Esophagus squamous epithelium (tissue), 5 donors: Measurements from ENCODE around the gene TTF2. TPM values are rescaled to one million over a fixed set of nuclear protein-coding genes. Genes with fewer than 3 reads are reported as not detected.

ENCODE experiments used
- DNase-seq: peaks from one replicate; lab custom pipeline; 2025; lab: John Stamatoyannopoulos, UW
- H3K27ac ChIP-seq, 4 donors: fragments of 200-600 bp; sonication (generic); one replicate each; pipeline ENCODE4 v1.5.1; 2016 to 2019; ENCODE audit warnings: mild to moderate bottlenecking in 1 of 4
- H3K27me3 ChIP-seq, 4 donors: fragments of 200-600 bp; sonication (generic); 1 replicate in 3 of 4; 2 replicates in 1 of 4; pipeline versions ENCODE4 v1.5.1 to v1.6.0; 2017 to 2021; ENCODE audit warnings: antibody characterized with exemption in 1 of 4
- H3K36me3 ChIP-seq, 3 donors: fragments of 200-600 bp; sonication (generic); one replicate each; pipeline ENCODE4 v1.5.1; 2016 to 2019
- H3K4me1 ChIP-seq, 3 donors: fragments of 200-600 bp; sonication (generic); one replicate each; pipeline ENCODE4 v1.5.1; 2017 to 2019
- H3K4me3 ChIP-seq, 4 donors: fragments of 200-600 bp; sonication (generic); 1 replicate in 3 of 4; 2 replicates in 1 of 4; pipeline ENCODE4 v1.5.1; 2016 to 2019; ENCODE audit warnings: mild to moderate bottlenecking in 2 of 4, moderate library complexity in 1 of 4
- H3K9me3 ChIP-seq, 3 donors: fragments of 200-600 bp; sonication (generic); one replicate each; pipeline ENCODE4 v1.5.1; 2016 to 2019
- CTCF ChIP-seq, 6 experiments: fragments of 450-650 bp in 4 of 6; fragments of 200-600 bp in 2 of 6; sonication (generic) in 2 of 6; IDR thresholded peaks; one replicate each; pipeline ENCODE4 v1.5.1; 2016 to 2019; ENCODE audit warnings: antibody characterized with exemption in 6 of 6, mild to moderate bottlenecking in 4 of 6, moderate library complexity in 4 of 6
- POLR2A ChIP-seq, 4 donors: fragments of 450-650 bp; IDR thresholded peaks; one replicate each; pipeline ENCODE4 v1.6.1; 2017; ENCODE audit warnings: antibody characterized with exemption in 4 of 4, mild to moderate bottlenecking in 4 of 4, moderate library complexity in 3 of 4
- WGBS, 2 donors: methylation state at CpG; one replicate each; pipeline ENCODE4 v1.1.5; 2018; 5-methylcytosine and 5-hydroxymethylcytosine counted together
- intact Hi-C: fragments of 100-400 bp; cut with DNase I; formaldehyde crosslinking; loops from one replicate; pipeline ENCODE4 v1.15.0; 2022
- total RNA-seq, 4 donors: library from RNA; depleted of rRNA; stranded (reverse); fragments of >200 nt; gene quantifications; one replicate each; pipeline ENCODE4 v1.1.0, GENCODE V29; 2016
- donor health status: DM: yes; HTN: yes; CAD: no.

TTF2 gene
- total RNA-seq, 4 donors from 2014 or later = 7.2 to 24.2 (median 19.2) TPM

- no peaks in the 10 kb centered on the region for H3K9me3 ChIP-seq
- peaks cover 0 to 26% (median 6%) of the 10 kb centered on the region in 3 donors for H3K4me1 ChIP-seq
- intact Hi-C loops = loop anchor here (10.0 kb wide), 1 partner anchor 197 kb away; no protein-coding TSS in a partner anchor
- TF ChIP-seq POLR2A (IDR thresholded peaks at IDR 0.05) (no peak), CTCF (IDR thresholded peaks at IDR 0.05) (no peak)
- no peak for DNase-seq
- H3K4me3 ChIP-seq = peak overlapping the region in 2 of 4 donors; percentile 0 to 17
- no peaks in the 10 kb centered on the region for H3K36me3 ChIP-seq
- H3K27me3 ChIP-seq = no peaks in the 10 kb centered on the region
- peak overlapping the region; percentile 54 to 80 (median 76) for H3K27ac ChIP-seq
- WGBS, 2 donors = 19 to 33% methylated on average over 8 of the region's 8 CpGs
Observed at GRCh38 chr1:117051224-117052064, 8.7 kb upstream of the TTF2 start.

- DNase-seq = no peak
Observed at GRCh38 chr1:117054068-117054467, 6.1 kb upstream of the TTF2 start.

GRCh38 chr1:117058810-117059209, 1.3 kb upstream of the TTF2 start:
- TF ChIP-seq CTCF (IDR thresholded peaks at IDR 0.05) (no peak), POLR2A (IDR thresholded peaks at IDR 0.05) (no peak)
- DNase-seq = no peak
- H3K27ac ChIP-seq = peak overlapping the region in 3 of 4 donors; percentile 91 to 96 (median 94)
- intact Hi-C loops = loop anchor here (5.0 to 10.0 kb wide), 2 partner anchors 204 to 322 kb away; no protein-coding TSS in a partner anchor
- no peaks in the 10 kb centered on the region for H3K9me3 ChIP-seq
- H3K36me3 ChIP-seq = peaks cover 0 to 14% (median 0%) of the 10 kb centered on the region in 3 donors
- no peaks in the 10 kb centered on the region for H3K27me3 ChIP-seq
- peak overlapping the region; percentile 84 to 89 (median 85) for H3K4me3 ChIP-seq
- H3K4me1 ChIP-seq = peaks cover 0 to 32% (median 7%) of the 10 kb centered on the region in 3 donors
- 20 to 23% methylated on average over 4 of the region's 4 CpGs for WGBS, 2 donors

More at GRCh38 chr1:117054068-117054467, 6.1 kb upstream of the TTF2 start:
- Histone ChIP-seq H3K9me3 (no peaks in the 10 kb centered on the region), H3K27ac (no peak overlapping the region), H3K27me3 (no peaks in the 10 kb centered on the region), H3K4me1 (peaks cover 0 to 35% (median 6%) of the 10 kb centered on the region in 3 donors), H3K4me3 (no peak overlapping the region), H3K36me3 (no peaks in the 10 kb centered on the region)
- TF ChIP-seq CTCF (IDR thresholded peaks at IDR 0.05) (no peak), POLR2A (IDR thresholded peaks at IDR 0.05) (no peak)
- intact Hi-C loops = loop anchor here (10.0 kb wide), 1 partner anchor 199 kb away; no protein-coding TSS in a partner anchor

GRCh38 chr1:117059334-117059677, 820 bp upstream of the TTF2 start:
- H3K4me1 ChIP-seq = peaks cover 0 to 32% (median 7%) of the 10 kb centered on the region in 3 donors
- intact Hi-C loops = loop anchor here (5.0 to 10.0 kb wide), 2 partner anchors 205 to 322 kb away; no protein-coding TSS in a partner anchor
- WGBS, 2 donors = 0 to 4% methylated on average over 9 to 11 of the region's 18 CpGs
- H3K27ac ChIP-seq = peak overlapping the region; percentile 91 to 96 (median 92)
- no peaks in the 10 kb centered on the region for H3K27me3 ChIP-seq
- H3K36me3 ChIP-seq = peaks cover 0 to 17% (median 0%) of the 10 kb centered on the region in 3 donors
- H3K9me3 ChIP-seq = no peaks in the 10 kb centered on the region
- DNase-seq = no peak
- no peak for TF ChIP-seq POLR2A (IDR thresholded peaks at IDR 0.05)
- no peak for TF ChIP-seq CTCF (IDR thresholded peaks at IDR 0.05)
- peak overlapping the region; percentile 84 to 89 (median 85) for H3K4me3 ChIP-seq
